Measurements from ENCODE around the gene MEG3.

DNA sequence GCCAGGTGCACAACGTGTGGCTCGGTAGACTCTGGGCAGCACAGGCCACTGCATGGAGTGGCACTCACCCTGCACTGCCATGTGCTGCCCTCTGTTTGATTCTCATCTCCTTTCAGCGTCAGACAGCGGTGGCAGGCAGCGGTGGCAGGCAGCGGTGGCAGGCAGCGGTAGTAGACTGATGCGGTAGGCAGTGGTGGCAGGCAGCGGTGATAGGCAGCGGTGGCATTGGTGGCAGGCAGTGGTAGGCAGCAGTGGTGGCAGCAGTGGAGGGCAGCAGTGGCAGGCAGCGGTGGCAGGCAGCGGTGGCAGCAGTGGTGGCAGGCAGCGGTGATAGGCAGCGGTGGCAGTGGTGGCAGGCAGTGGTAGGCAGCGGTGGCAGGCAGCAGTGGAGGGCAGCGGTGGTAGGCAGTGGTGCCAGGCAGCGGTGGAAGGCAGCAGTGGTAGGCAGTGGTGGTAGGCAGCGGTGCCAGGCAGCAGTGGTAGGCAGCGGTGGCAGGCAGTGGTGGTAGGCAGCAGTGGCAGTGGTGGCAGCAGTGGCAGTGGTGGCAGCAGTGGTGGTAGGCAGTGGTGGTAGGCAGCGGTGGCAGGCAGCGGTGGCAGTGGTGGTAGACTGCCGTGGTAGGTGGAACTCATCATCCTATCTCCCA lies 6.0 kb upstream of the MEG3 start:
- TF ChIP-seq, protein P1, sequence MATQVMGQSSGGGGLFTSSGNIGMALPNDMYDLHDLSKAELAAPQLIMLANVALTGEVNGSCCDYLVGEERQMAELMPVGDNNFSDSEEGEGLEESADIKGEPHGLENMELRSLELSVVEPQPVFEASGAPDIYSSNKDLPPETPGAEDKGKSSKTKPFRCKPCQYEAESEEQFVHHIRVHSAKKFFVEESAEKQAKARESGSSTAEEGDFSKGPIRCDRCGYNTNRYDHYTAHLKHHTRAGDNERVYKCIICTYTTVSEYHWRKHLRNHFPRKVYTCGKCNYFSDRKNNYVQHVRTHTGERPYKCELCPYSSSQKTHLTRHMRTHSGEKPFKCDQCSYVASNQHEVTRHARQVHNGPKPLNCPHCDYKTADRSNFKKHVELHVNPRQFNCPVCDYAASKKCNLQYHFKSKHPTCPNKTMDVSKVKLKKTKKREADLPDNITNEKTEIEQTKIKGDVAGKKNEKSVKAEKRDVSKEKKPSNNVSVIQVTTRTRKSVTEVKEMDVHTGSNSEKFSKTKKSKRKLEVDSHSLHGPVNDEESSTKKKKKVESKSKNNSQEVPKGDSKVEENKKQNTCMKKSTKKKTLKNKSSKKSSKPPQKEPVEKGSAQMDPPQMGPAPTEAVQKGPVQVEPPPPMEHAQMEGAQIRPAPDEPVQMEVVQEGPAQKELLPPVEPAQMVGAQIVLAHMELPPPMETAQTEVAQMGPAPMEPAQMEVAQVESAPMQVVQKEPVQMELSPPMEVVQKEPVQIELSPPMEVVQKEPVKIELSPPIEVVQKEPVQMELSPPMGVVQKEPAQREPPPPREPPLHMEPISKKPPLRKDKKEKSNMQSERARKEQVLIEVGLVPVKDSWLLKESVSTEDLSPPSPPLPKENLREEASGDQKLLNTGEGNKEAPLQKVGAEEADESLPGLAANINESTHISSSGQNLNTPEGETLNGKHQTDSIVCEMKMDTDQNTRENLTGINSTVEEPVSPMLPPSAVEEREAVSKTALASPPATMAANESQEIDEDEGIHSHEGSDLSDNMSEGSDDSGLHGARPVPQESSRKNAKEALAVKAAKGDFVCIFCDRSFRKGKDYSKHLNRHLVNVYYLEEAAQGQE (IDR thresholded peaks at IDR 0.05; ENCODE audit: unreplicated experiment) = no peak
- TF ChIP-seq EZH2phosphoT487 (IDR thresholded peaks at IDR 0.05; ENCODE audit: unreplicated experiment) (no peak), EZH2 (IDR thresholded peaks at IDR 0.05; ENCODE audit: low read depth, unreplicated experiment) (no peak), POLR2AphosphoS5 (IDR thresholded peaks at IDR 0.05; ENCODE audit: low read depth) (no peak), JUNB (IDR thresholded peaks at IDR 0.05; ENCODE audit: unreplicated experiment) (no peak), CREB1 (CRISPR knock-in tag; IDR thresholded peaks at IDR 0.05; ENCODE audit: low read depth) (no peak), NANOG (IDR thresholded peaks at IDR 0.05; ENCODE audit: borderline replicate concordance) (no peak)
- TF ChIP-seq, protein P2, sequence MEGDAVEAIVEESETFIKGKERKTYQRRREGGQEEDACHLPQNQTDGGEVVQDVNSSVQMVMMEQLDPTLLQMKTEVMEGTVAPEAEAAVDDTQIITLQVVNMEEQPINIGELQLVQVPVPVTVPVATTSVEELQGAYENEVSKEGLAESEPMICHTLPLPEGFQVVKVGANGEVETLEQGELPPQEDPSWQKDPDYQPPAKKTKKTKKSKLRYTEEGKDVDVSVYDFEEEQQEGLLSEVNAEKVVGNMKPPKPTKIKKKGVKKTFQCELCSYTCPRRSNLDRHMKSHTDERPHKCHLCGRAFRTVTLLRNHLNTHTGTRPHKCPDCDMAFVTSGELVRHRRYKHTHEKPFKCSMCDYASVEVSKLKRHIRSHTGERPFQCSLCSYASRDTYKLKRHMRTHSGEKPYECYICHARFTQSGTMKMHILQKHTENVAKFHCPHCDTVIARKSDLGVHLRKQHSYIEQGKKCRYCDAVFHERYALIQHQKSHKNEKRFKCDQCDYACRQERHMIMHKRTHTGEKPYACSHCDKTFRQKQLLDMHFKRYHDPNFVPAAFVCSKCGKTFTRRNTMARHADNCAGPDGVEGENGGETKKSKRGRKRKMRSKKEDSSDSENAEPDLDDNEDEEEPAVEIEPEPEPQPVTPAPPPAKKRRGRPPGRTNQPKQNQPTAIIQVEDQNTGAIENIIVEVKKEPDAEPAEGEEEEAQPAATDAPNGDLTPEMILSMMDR (conservative IDR thresholded peaks at IDR 0.05; ENCODE audit: low read depth in 2 of 2) = no peak
- TF ChIP-seq, protein P3, sequence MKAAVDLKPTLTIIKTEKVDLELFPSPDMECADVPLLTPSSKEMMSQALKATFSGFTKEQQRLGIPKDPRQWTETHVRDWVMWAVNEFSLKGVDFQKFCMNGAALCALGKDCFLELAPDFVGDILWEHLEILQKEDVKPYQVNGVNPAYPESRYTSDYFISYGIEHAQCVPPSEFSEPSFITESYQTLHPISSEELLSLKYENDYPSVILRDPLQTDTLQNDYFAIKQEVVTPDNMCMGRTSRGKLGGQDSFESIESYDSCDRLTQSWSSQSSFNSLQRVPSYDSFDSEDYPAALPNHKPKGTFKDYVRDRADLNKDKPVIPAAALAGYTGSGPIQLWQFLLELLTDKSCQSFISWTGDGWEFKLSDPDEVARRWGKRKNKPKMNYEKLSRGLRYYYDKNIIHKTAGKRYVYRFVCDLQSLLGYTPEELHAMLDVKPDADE (IDR thresholded peaks at IDR 0.05) = no peak

Measured in GM23338 (cell line).